HG02840 (cell line): Measurements from ENCODE around the gene TNFAIP2.

ENCODE experiments used
- ATAC-seq: cut with Tn5 transposase; IDR thresholded peaks from one replicate; pipeline ENCODE4 v1.9.1; 2021; ENCODE audit warnings: mild to moderate bottlenecking, moderate library complexity, moderate number of reproducible peaks; ENCODE audit not compliant: unreplicated experiment, low FRiP score

TNFAIP2 gene

DNA sequence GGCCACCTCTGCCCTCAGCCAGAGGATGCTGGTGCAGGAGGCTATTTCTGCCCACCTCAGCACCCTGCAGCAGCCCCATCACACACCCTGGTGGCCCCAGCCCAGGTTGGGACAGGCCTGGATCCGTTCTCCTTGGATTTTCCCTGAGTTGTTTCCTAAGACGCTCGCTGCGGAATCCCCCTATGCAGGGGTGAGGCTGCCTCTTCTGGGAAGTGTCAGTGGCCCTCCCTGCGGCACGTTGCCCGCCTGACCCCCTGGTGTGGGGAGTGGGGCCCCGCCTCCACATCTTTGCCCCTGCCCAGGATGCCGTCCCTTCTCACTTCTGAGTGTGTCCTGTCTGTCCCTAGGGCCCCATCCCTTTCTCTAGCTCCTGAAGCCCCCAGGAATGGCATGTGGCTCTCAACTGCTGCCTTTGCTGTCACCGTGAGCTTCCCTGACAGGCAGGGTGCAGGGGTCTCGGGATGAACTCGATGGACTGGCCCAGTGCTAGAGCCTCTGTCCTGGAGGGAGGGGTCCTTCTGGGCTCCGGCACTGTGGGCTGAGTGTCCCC, 29.3 kb upstream of the TNFAIP2 start:
- no peak for ATAC-seq

DNA sequence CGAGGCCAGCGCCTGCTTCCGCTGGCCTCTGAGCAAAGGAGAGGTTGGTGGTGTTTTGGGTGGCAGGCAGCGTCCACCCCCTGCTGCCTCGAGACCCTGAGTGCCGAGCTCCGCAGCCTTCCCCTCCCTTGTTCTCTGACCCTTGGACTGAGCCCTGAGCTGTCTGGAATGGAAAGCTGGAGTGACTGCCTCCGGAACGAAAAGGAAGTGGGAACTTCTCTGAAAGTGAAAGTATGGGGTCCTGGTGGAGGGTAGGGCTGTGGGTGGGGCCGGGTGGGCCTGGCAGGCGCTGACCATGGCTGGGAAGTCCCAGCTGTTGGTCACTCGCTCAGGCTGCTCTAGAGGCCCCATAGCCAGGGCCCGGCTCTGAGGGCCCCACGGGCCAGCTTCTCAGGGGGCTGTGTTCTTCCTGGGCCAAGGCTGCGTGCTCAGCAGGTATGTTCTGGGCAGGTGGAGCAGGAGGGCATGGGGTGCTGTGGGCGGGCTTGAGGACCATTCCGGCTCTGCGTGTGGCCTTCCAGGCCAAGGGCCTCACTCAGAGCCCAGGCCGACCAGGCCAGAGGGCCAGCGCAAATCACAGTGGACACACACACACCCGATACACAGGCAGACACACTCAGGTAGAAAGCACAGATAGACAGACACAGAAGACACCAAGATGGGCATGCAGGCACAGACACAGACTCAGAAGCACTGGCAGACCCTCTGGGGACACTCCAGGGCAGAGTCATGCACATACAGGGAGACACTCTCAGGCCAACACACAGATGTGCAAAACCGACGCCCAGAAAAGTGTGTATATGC, 28.7 kb upstream of the TNFAIP2 start, which contains the start of gene EXOC3L4:
TSS of gene EXOC3L4 (plus strand) at position 320 of the 804 bp plus-strand sequence. CDS start 5,495 bp downstream, outside the sequence.
- no peak for ATAC-seq

GRCh38 chr14:103095210-103095778, 28.0 kb upstream of the TNFAIP2 start:
- ATAC-seq, result no peak

GRCh38 chr14:103096387-103096786, 26.9 kb upstream of the TNFAIP2 start:
- ATAC-seq, result no peak

GRCh38 chr14:103097244-103097993, 25.8 kb upstream of the TNFAIP2 start:
- ATAC-seq, result no peak

DNA sequence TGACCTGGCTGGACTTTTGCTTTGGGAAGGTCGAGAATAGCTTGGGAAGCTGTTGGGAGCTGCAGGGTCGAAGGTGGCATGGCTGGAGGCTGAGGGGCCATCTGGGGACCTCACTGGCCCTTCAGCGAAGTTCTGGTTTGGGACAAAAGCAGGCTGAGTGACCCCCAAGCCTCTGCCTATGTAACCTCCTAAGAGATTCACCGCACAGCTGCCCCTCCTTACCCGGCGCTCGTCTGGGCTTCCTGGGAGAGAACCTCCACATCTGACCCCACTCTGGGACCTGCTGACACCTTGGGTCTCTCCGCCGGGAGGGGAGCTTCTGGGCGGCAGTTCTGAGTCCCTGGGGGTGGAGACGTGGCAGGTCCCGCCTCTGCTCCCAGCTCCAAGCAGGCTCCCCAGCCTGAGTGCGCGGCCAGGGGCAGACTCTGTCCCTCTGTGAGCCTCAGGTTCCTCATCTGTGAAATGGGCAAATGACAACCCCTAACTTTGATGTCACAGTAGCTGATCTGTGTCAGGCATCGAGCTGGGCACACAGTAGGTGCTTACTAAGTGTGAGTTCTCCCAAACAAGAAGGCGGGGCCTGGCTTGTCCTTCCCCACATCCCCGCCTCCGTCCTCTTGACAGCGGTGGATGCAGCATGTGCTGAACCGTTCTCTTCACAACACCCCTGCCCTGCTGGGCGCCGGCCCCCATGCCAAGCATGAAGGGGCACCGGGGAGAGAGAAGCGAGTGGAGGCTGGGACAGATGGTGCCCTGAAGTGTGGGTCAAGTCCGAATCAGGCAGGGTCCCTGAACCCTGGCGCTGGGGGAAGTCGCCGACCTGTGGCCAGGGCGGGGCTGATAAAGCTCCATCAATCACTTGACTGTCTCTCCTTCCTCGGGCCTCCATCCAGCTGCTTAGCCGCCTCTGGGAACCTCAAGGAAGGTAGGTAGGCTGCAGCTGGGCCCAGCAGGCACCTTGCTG, 25.0 kb upstream of the TNFAIP2 start:
- no peak for ATAC-seq

DNA sequence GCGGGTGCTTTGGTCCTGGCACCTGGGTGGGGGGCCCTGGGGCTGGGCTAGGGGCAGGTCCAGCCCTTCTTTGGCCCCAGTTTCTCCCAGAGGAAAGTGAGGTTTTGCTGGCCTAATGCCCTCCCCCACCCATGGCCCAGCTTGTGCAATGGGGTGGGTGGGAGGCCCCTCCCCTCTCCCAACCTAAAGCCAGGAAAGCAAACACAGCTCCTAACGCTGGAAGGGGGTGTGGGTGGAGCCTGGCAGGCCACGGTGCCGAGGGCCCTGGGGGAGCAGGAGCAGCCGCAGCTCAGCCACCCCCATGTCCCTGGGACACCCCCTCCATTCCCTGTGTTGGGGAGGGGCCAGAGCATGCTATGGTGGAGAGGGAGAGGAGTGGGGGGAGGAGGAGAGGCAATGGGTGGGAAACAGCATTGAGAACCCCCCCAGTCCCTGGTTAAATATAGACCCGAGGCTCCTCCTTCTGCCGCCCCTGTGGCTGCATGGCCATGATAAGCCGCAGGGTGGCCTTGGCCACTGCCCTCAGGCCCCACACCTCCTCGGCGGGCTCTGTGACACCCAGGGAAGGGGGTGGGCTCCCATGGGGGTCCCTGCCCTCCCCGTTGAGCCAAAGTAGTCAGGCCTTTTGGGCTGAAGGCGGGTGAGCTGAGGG, 24.1 kb upstream of the TNFAIP2 start:
- no peak for ATAC-seq

DNA sequence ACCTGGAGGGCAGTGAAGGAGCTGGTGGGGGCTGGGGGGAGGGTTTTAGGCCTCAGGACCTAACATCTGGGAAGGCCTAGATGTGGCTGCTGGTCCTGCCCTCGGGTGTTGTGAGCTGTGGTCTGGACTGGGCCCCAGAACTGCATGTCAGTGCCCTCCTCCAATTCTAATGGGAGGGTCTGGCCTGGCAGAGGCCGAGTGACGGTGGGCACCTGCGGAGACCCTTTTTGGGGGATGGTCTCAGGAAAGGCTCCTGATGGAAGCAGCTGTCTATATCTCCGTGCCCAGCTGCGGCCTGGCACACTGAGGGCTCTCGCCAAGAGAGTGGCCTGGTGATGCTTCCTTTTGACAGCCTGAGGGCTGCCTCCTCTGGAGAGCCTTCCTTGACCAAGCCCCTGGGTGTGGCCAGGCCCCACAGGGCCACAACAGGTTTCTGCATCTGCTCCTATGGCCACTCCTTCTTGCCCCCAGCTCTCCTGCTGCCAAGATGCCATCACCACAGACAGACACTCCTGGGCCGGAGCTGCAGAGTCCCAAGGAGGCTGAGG, 23.5 kb upstream of the TNFAIP2 start:
- ATAC-seq, result no peak

DNA sequence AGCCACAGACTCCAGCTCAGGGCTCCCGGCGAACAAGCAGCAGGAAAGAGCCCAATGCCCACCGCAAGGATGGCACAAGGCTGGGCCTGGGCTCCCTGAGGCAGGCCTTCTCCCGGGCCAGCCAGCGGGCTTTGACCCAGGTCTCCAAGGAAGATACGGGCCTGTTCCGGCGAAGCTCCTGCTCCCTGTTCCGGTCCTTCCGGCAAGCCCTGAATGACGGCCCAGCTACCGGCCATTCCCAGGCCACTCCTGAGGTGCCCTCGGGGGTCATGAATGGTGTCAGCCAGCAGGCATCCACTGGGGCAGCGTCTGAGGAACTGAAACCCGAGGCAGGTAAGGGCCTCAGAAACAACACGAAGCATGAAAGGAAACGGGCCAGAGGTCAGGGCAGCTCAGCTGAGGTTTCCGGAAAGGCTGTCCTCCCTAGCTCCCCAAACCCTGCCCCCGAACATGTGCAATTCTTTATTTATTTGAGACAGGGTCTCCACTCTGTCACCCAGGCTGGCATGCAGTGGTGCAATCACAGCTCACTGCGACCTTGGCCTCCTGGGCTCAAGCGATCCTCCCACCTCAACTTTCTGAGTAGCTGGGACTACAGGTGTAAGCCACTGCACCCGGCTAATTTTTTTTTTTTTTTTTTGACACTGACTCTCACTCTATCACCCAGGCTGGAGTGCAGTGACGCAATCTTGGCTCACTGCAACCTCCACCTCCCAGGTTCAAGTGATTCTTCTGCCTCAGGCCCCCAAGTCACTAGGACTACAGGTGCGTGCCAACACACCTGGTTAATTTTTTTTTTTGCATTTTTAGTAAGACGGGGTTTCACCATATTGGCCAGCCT, 22.8 kb upstream of the TNFAIP2 start:
- no peak for ATAC-seq

- ATAC-seq, result no peak
Observed at GRCh38 chr14:103101257-103101962, 21.9 kb upstream of the TNFAIP2 start.

DNA sequence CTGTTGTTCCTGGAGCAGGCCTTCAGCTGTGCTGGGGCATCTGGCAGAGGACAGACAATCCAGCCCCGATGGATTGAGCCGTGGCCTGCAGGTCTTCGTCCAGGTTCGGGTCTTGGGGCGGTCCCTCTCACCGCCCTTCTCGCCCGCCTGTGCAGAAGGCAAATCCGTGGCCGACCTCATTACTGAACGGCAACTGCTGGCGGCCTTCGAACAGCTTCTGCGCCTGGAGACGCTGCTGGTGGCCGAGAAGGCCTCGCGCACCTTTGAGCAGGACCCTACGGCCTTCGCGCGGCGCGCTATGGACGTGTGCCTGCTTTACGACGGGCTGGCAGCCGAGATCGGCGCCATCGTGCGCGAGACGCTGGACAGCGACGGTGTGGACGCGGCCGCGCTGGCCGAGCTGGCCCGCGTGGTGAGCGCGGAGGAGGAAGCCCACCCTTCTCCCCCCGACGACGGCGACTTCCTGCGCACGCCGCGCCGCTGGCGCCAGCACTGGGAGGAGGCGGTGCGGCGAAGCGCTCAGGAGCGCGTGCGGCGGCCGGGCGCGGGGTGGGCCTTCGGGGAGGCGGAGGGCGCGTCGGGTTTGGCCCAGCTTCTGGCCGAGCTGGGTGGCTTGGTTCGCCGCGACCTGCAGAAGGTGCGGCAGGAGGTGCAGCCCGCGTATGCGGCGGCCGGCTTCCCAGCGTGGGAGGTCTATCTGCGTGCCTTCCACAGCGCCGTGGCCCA, 21.1 kb upstream of the TNFAIP2 start:
- ATAC-seq, result no peak

- ATAC-seq, result no peak
Observed at GRCh38 chr14:103102689-103103260, 20.5 kb upstream of the TNFAIP2 start.

DNA sequence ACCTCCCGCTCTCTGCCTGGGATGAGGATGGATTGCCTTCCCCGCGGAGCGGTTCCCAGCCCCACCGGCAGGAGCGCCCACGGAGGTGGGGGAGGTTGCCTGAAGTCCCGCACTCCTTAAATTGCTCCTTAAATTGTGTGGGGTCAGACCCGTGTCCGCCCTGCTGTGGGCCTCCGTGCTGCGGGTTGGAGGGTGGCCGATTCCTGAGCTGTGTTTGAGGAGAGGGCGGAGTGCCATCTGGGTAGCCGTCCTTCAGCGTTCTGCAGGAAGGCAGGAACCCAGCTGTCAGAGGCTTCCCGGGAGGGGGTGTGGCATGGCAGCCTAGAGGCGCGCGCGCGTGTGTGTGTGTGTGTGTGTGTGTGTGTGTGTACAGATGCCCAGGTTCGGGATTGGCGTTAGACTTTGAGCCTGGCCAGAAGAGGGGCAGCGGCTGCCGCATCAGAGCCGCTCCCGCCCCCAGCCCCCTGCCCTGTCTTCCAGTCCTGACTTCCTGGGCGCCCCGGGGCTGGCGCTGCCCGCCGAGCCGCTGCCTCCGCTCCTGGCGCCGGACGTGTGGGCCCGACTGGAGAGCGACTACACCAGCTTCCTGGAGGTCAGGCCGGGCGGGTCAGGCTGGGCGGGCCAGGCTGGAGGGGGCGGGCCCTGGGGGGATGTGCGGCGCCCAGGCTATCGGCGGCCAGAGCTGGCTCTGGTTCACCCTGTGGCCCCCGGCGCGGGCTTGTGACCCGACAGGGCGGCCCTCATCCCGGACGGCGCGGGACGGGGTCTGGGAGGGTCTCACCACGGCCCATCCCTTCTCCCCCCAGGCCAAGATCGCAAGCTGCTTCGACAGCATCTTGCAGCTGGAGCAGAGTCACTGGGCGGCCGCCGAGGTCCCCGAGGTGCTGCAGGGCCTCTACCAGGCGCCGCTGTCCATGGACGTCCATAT, 19.5 kb upstream of the TNFAIP2 start:
- no peak for ATAC-seq

DNA sequence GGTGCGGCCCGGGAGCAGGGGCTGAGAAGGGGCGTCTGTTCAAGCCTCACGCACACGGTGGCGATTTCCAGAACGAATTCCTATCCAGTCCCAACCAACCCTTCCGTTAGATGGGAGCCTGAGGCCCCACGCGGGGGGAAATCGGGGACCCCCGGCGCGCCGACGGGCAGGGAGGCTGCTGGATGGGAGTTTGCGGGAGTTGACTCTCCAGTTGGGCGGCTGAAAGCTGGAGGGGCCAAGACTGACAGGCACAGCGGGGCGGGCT, 18.9 kb upstream of the TNFAIP2 start:
- no peak for ATAC-seq

DNA sequence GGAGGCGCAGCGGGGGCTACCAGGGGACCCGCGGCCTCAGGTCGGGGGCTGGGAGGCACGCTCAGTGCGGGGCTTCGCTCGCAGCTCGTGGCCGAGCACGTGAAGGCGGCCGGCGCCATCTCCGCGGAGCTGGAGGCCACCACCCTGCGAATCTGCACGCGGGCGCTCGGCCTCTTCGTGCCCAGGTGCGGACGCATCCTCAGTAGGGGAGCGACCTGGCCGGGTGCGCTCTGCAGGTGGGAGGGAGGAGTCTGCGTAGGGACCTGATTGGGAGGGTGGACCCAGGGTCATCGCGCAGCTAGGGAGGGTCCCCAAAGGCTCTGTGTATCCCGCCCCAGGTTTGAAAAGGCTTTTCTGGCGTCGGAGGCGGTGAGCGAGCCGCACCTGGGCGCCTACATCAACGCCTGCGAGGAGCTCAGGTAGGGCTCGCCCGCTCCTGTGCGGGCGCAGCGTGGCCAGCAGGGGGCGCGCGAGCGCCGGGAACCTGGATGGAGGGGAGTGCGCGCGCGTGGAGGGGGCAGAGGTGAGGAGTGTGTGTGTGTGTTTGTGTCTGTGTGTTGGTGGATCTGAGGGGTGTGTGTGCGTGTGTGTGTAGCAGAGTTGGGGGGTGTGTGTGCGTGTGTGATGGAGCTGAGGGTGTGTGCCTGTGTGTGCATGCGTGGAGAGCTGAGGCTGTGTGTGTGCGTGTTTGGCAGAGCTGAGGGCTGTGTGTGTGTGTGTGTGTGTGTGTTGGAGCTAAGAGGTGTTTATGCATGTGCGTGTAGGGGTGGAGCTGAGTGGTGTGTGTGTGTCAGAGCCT, 18.4 kb upstream of the TNFAIP2 start:
- no peak for ATAC-seq
